GM21423 (cell line): ENCODE data around the gene RPS10.

Experiments
- ATAC-seq: cut with Tn5 transposase; IDR thresholded peaks from one replicate; pipeline ENCODE4 v1.9.1; 2021; ENCODE audit warnings: mild to moderate bottlenecking, moderate library complexity; ENCODE audit not compliant: unreplicated experiment

Gene RPS10

GRCh38 chr6:34425498-34426410, at the start of gene RPS10:
RPS10 (minus strand) TSS chr6:34426069; CDS start chr6:34425221, 848 bp downstream.
- peak; percentile 84 for ATAC-seq

GRCh38 chr6:34475238-34475682, 49.4 kb upstream of the RPS10 start:
- ATAC-seq, result no peak

GRCh38 chr6:34474754-34475153, 48.9 kb upstream of the RPS10 start:
- ATAC-seq, result no peak

- no peak for ATAC-seq
Observed at GRCh38 chr6:34473967-34474366, 48.1 kb upstream of the RPS10 start.

- no peak for ATAC-seq
Observed at GRCh38 chr6:34472425-34472824, 46.6 kb upstream of the RPS10 start.

- ATAC-seq, result no peak
Observed at GRCh38 chr6:34469499-34469898, 43.6 kb upstream of the RPS10 start.

GRCh38 chr6:34468378-34468892, 42.6 kb upstream of the RPS10 start:
- ATAC-seq, result peak; percentile 72

- no peak for ATAC-seq
Observed at GRCh38 chr6:34466242-34467185, 40.6 kb upstream of the RPS10 start.

GRCh38 chr6:34465531-34466241, 39.8 kb upstream of the RPS10 start, which contains the start of gene PACSIN1:
PACSIN1 (plus strand) TSS chr6:34466076; CDS start chr6:34526306, 60,230 bp downstream.
- ATAC-seq, result no peak

GRCh38 chr6:34463849-34464248, 38.0 kb upstream of the RPS10 start:
- ATAC-seq, result no peak

GRCh38 chr6:34463299-34463698, 37.4 kb upstream of the RPS10 start:
- no peak for ATAC-seq

GRCh38 chr6:34462551-34462971, 36.7 kb upstream of the RPS10 start:
- no peak for ATAC-seq

GRCh38 chr6:34462010-34462409, 36.1 kb upstream of the RPS10 start:
- ATAC-seq, result no peak

- ATAC-seq, result no peak
Observed at GRCh38 chr6:34460796-34461507, 35.1 kb upstream of the RPS10 start.

- no peak for ATAC-seq
Observed at GRCh38 chr6:34459899-34460593, 34.2 kb upstream of the RPS10 start.

- no peak for ATAC-seq
Observed at GRCh38 chr6:34457742-34458735, 32.2 kb upstream of the RPS10 start.

GRCh38 chr6:34457382-34457741, 31.5 kb upstream of the RPS10 start:
- ATAC-seq, result no peak

- ATAC-seq, result no peak
Observed at GRCh38 chr6:34455831-34456230, 30.0 kb upstream of the RPS10 start.
